Activated naive CD8-positive, alpha-beta T cell treated with anti-CD3 and anti-CD28 coated beads, Interleukin-2, amount 50 U/mL, for 16 hours (primary cell): ENCODE measurements around the gene PSME2.
A peak's percentile ranks its signal among the peaks of the same experiment; 100 is the strongest.

Experiments
- DNase-seq: peaks from one replicate; pipeline ENCODE4 v3.0.0-alpha.2; 2020; ENCODE audit warnings: low read depth, low spot score

PSME2 gene

GRCh38 chr14:24151404-24152080, 5.1 kb upstream of the PSME2 start:
- no peak for DNase-seq

- no peak for DNase-seq
Observed at GRCh38 chr14:24150993-24151392, 4.6 kb upstream of the PSME2 start.

GRCh38 chr14:24150567-24150966, 4.2 kb upstream of the PSME2 start:
- no peak for DNase-seq

- no peak for DNase-seq
Observed at GRCh38 chr14:24150061-24150460, 3.7 kb upstream of the PSME2 start.

GRCh38 chr14:24149302-24149969, 3.0 kb upstream of the PSME2 start:
- no peak for DNase-seq

GRCh38 chr14:24147761-24148428, 1.5 kb upstream of the PSME2 start:
- no peak for DNase-seq

GRCh38 chr14:24146978-24147760, 759 bp upstream of the PSME2 start, which contains the start of gene RNF31:
RNF31 (plus strand) TSS chr14:24147498; CDS start chr14:24147699, 201 bp downstream.
- DNase-seq = peak; percentile 98

- no peak for DNase-seq
Observed at GRCh38 chr14:24145690-24146452, 539 bp downstream of the PSME2 start.

- no peak for DNase-seq
Observed at GRCh38 chr14:24145219-24145618, 1.2 kb downstream of the PSME2 start.

- DNase-seq = no peak
Observed at GRCh38 chr14:24144451-24144850, 2.0 kb downstream of the PSME2 start.

- DNase-seq = no peak
Observed at GRCh38 chr14:24143511-24143910, 2.9 kb downstream of the PSME2 start.

- DNase-seq = peak; percentile 99
Observed at GRCh38 chr14:24141097-24141880, 5.1 kb downstream of the PSME2 start, which contains the start of gene EMC9. EMC9 (minus strand) TSS chr14:24141591; CDS start chr14:24141304, 287 bp downstream.

GRCh38 chr14:24139272-24139934, 7.0 kb downstream of the PSME2 start:
- DNase-seq = no peak

- no peak for DNase-seq
Observed at GRCh38 chr14:24138396-24139271, 7.8 kb downstream of the PSME2 start.

- no peak for DNase-seq
Observed at GRCh38 chr14:24137529-24138395, 8.6 kb downstream of the PSME2 start.

- DNase-seq = no peak
Observed at GRCh38 chr14:24136684-24137528, 9.5 kb downstream of the PSME2 start.
